ENCODE measurements around the gene PFN1. TPM values are rescaled to one million over a fixed set of nuclear protein-coding genes. Genes with fewer than 3 reads are reported as not detected.
A peak's percentile ranks its signal among the peaks of the same experiment; 100 is the strongest.

PFN1 gene
- total and polyA plus RNA-seq, 8 donors, result 63.6 to 195 (median 138) TPM

DNA sequence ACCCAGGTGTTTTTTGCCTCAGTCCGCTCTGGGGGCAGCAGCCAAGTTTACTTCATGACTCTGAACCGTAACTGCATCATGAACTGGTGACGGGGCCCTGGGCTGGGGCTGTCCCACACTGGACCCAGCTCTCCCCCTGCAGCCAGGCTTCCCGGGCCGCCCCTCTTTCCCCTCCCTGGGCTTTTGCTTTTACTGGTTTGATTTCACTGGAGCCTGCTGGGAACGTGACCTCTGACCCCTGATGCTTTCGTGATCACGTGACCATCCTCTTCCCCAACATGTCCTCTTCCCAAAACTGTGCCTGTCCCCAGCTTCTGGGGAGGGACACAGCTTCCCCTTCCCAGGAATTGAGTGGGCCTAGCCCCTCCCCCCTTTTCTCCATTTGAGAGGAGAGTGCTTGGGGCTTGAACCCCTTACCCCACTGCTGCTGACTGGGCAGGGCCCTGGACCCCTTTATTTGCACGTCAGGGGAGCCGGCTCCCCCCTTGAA is 51.1 kb downstream of the PFN1 start:
- peak in 2 of 6 donors; percentile 15 to 25 for DNase-seq
- Histone ChIP-seq H3K9me3 (no peaks in the 10 kb centered on the region), H3K4me3 (no peak overlapping the region), H3K27me3 (no peaks in the 10 kb centered on the region), H3K36me3 (peaks cover 0 to 17% (median 8%) of the 10 kb centered on the region in 3 donors), H3K4me1 (peaks cover 0 to 4% (median 3%) of the 10 kb centered on the region in 3 donors), H3K27ac (no peak overlapping the region)
- 78 to 85% methylated on average over 8 to 10 of the region's 10 CpGs for WGBS, 2 donors
- no peak for TF ChIP-seq CTCF (IDR thresholded peaks at IDR 0.05)
- intact Hi-C loops (cut with DNase I), result loop anchor here (10.0 kb wide), 3 partner anchors 102 to 182 kb away; partner anchors contain the start of genes ARRB2 (in 1 of the 3), CXCL16 (in 1 of the 3), MED11 (in 1 of the 3) and PSMB6 (in 1 of the 3)
- FAIRE-seq, result no peak
- no peak for ATAC-seq

DNA sequence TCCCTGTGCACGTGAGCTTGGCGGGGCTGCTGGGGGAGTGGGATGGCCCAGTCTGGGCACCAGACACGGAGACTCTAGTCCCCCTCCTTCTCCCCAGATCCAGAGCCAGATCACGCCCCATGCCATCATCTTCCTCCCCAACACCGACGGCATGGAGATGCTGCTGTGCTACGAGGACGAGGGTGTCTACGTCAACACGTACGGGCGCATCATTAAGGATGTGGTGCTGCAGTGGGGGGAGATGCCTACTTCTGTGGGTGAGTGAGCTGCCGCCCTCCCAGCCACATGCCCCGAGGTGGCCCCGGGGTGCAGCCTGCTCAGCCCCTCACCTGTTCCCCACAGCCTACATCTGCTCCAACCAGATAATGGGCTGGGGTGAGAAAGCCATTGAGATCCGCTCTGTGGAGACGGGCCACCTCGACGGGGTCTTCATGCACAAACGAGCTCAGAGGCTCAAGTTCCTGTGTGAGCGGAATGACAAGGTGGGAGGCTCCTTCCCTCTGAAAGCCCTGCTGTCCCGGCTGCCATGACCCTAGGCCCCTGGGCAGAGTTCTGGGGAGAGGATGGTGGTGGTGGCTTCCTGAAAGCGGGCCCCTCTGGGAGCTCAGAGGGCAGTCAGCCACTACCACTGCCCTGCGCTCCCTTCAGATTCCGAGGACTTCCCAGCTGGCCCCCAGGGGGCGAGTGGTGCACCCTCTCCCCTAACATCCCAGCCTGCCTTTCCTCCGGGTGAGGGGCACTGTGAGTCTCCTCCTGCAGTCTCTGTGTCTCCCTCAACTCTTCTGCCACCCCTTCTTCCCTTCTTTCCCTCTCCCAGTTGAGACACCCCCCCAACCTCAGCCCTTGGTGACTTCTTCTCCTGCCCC is 51.8 kb downstream of the PFN1 start:
- WGBS, 2 donors, result 92 to 94% methylated on average over 26 to 27 of the region's 27 CpGs
- Histone ChIP-seq H3K4me3 (no peak overlapping the region), H3K4me1 (peaks cover 0 to 4% (median 3%) of the 10 kb centered on the region in 3 donors), H3K9me3 (no peaks in the 10 kb centered on the region), H3K27me3 (no peaks in the 10 kb centered on the region), H3K27ac (no peak overlapping the region), H3K36me3 (peaks cover 0 to 22% (median 8%) of the 10 kb centered on the region in 3 donors)
- peak in 2 of 6 donors; percentile 29 to 73 for DNase-seq
- TF ChIP-seq CTCF (IDR thresholded peaks at IDR 0.05), result no peak
- no peak for ATAC-seq
- intact Hi-C loops (cut with DNase I), result loop anchor here (10.0 kb wide), 3 partner anchors 102 to 182 kb away; partner anchors contain the start of genes ARRB2 (in 1 of the 3), CXCL16 (in 1 of the 3), MED11 (in 1 of the 3) and PSMB6 (in 1 of the 3)
- no peak for FAIRE-seq

- Histone ChIP-seq H3K4me3 (no peak overlapping the region), H3K36me3 (peaks cover 0 to 29% (median 9%) of the 10 kb centered on the region in 3 donors), H3K4me1 (peaks cover 0 to 4% (median 3%) of the 10 kb centered on the region in 3 donors), H3K27me3 (no peaks in the 10 kb centered on the region), H3K9me3 (no peaks in the 10 kb centered on the region), H3K27ac (no peak overlapping the region)
- no peak for TF ChIP-seq CTCF (IDR thresholded peaks at IDR 0.05)
- ATAC-seq, result no peak
- peak in 2 of 6 donors; percentile 21 to 33 for DNase-seq
- FAIRE-seq, result no peak
- WGBS, 2 donors, result 75 to 77% methylated on average over 27 of the region's 27 CpGs
- intact Hi-C loops (cut with DNase I), result loop anchor here (10.0 kb wide), 3 partner anchors 101 to 181 kb away; partner anchors contain the start of genes ARRB2 (in 1 of the 3), CXCL16 (in 1 of the 3), MED11 (in 1 of the 3) and PSMB6 (in 1 of the 3)
These were observed 52.5 kb downstream of the PFN1 start for GRCh38 chr17:4895657-4896331.

Small RNA genes lying within 50 kb of the gene (microRNA-seq; reads per million reads assigned to microRNA genes)
- gene MIR6864, result 0 reads per million in 2 donors
- 0.39 to 0.59 reads per million in 2 donors for gene MIR6865

Other genes with a start within 250 kb of the PFN1 start
- 10 to 100 TPM; 15.9 to 31.2 (median 21.5) TPM for gene PELP1, start 244.4 kb downstream of the PFN1 start, total RNA-seq
- gene PELP1, start 244.4 kb downstream of the PFN1 start, polyA plus RNA-seq, result 10 to 100 TPM; 34.6 to 38.0 TPM
- gene ARRB2, start 237.9 kb downstream of the PFN1 start, total RNA-seq, result 10 to 100 TPM; 11.2 to 49.6 (median 15.1) TPM
- gene ARRB2, start 237.9 kb downstream of the PFN1 start, polyA plus RNA-seq, result 10 to 100 TPM; 21.3 to 22.2 TPM
- 10 to 100 TPM in 4 of 6 donors, 1 to 10 TPM in 2; 8.6 to 11.6 (median 10.7) TPM for gene MED11, start 217.1 kb downstream of the PFN1 start, total RNA-seq
- gene MED11, start 217.1 kb downstream of the PFN1 start, polyA plus RNA-seq, result 10 to 100 TPM; 26.0 to 31.1 TPM
- 1 to 10 TPM in 2 of 6 donors, under 1 TPM in 4; 0.39 to 3.2 (median 0.69) TPM for gene ZMYND15, start 208.7 kb downstream of the PFN1 start, total RNA-seq
- gene ZMYND15, start 208.7 kb downstream of the PFN1 start, polyA plus RNA-seq, result 1 to 10 TPM; 1.6 to 3.0 TPM
- gene CXCL16, start 208.6 kb downstream of the PFN1 start, total RNA-seq, result 10 to 100 TPM in 3 of 6 donors, 1 to 10 TPM in 3; 7.6 to 55.6 (median 10.0) TPM
- 10 to 100 TPM in 1 of 2 donors, 1 to 10 TPM in 1; 7.9 to 12.9 TPM for gene CXCL16, start 208.6 kb downstream of the PFN1 start, polyA plus RNA-seq
- 1 to 10 TPM in 1 of 6 donors, under 1 TPM in 3, not detected in 2; 0.31 to 1.2 (median 0.61) TPM for gene TM4SF5, start 176.6 kb downstream of the PFN1 start, total RNA-seq
- under 1 TPM; 0.46 to 0.77 TPM for gene TM4SF5, start 176.6 kb downstream of the PFN1 start, polyA plus RNA-seq
- 1 to 10 TPM in 3 of 6 donors, under 1 TPM in 2, not detected in 1; 0.28 to 2.2 (median 1.2) TPM for gene VMO1, start 162.2 kb downstream of the PFN1 start, total RNA-seq
- 1 to 10 TPM in 1 of 2 donors, under 1 TPM in 1; 0.87 to 1.6 TPM for gene VMO1, start 162.2 kb downstream of the PFN1 start, polyA plus RNA-seq
- gene GLTPD2, start 159.6 kb downstream of the PFN1 start, total RNA-seq, result under 1 TPM in 1 of 6 donors, not detected in 5; 0.39 TPM
- gene GLTPD2, start 159.6 kb downstream of the PFN1 start, polyA plus RNA-seq, result under 1 TPM in 1 of 2 donors, not detected in 1; 0.23 TPM
- gene PSMB6, start 152.4 kb downstream of the PFN1 start, total RNA-seq, result 10 to 100 TPM; 31.3 to 55.4 (median 46.1) TPM
- 100 to 1,000 TPM in 1 of 2 donors, 10 to 100 TPM in 1; 53.1 to 103 TPM for gene PSMB6, start 152.4 kb downstream of the PFN1 start, polyA plus RNA-seq
- 10 to 100 TPM; 11.7 to 26.1 (median 17.9) TPM for gene PLD2, start 141.4 kb downstream of the PFN1 start, total RNA-seq
- gene PLD2, start 141.4 kb downstream of the PFN1 start, polyA plus RNA-seq, result 10 to 100 TPM; 24.5 to 25.8 TPM
- gene MINK1, start 115.2 kb downstream of the PFN1 start, total RNA-seq, result 10 to 100 TPM; 39.6 to 70.3 (median 44.0) TPM
- 10 to 100 TPM; 62.3 to 79.3 TPM for gene MINK1, start 115.2 kb downstream of the PFN1 start, polyA plus RNA-seq
- gene C17orf107, start 49.0 kb downstream of the PFN1 start, total RNA-seq, result 1 to 10 TPM; 2.8 to 6.9 (median 3.1) TPM
- gene C17orf107, start 49.0 kb downstream of the PFN1 start, polyA plus RNA-seq, result 1 to 10 TPM; 1.9 to 2.7 TPM
- gene CHRNE, start 45.4 kb downstream of the PFN1 start, total RNA-seq, result 1 to 10 TPM in 5 of 6 donors, under 1 TPM in 1; 0.76 to 2.0 (median 1.5) TPM
- 1 to 10 TPM in 1 of 2 donors, under 1 TPM in 1; 0.77 to 1.1 TPM for gene CHRNE, start 45.4 kb downstream of the PFN1 start, polyA plus RNA-seq
- under 1 TPM in 3 of 6 donors, not detected in 3; 0.06 to 0.37 (median 0.15) TPM for gene GP1BA, start 16.3 kb downstream of the PFN1 start, total RNA-seq
- under 1 TPM in 1 of 2 donors, not detected in 1; 0.11 TPM for gene GP1BA, start 16.3 kb downstream of the PFN1 start, polyA plus RNA-seq
- gene SLC25A11, start 8.5 kb downstream of the PFN1 start, total RNA-seq, result 10 to 100 TPM; 10.9 to 23.3 (median 21.4) TPM
- 10 to 100 TPM; 20.6 to 25.5 TPM for gene SLC25A11, start 8.5 kb downstream of the PFN1 start, polyA plus RNA-seq
- gene RNF167, start 8.3 kb downstream of the PFN1 start, total RNA-seq, result 10 to 100 TPM; 40.8 to 64.5 (median 46.7) TPM
- gene RNF167, start 8.3 kb downstream of the PFN1 start, polyA plus RNA-seq, result 100 to 1,000 TPM; 102 to 118 TPM
- 1 to 10 TPM; 1.5 to 6.3 (median 2.5) TPM for gene ENO3, start 2.6 kb upstream of the PFN1 start, total RNA-seq
- 10 to 100 TPM; 17.0 to 20.3 TPM for gene ENO3, start 2.6 kb upstream of the PFN1 start, polyA plus RNA-seq
- gene SPAG7, start 19.3 kb upstream of the PFN1 start, total RNA-seq, result 10 to 100 TPM; 15.8 to 31.7 (median 23.8) TPM
- gene SPAG7, start 19.3 kb upstream of the PFN1 start, polyA plus RNA-seq, result 10 to 100 TPM; 40.3 to 58.4 TPM
- gene CAMTA2, start 39.1 kb upstream of the PFN1 start, total RNA-seq, result 10 to 100 TPM; 13.6 to 28.0 (median 19.8) TPM
- gene CAMTA2, start 39.1 kb upstream of the PFN1 start, polyA plus RNA-seq, result 10 to 100 TPM; 68.1 to 86.3 TPM
- gene INCA1, start 49.0 kb upstream of the PFN1 start, total RNA-seq, result under 1 TPM; 0.28 to 0.81 (median 0.34) TPM
- gene INCA1, start 49.0 kb upstream of the PFN1 start, polyA plus RNA-seq, result 1 to 10 TPM; 1.8 to 2.4 TPM
- gene KIF1C, start 49.4 kb upstream of the PFN1 start, total RNA-seq, result 100 to 1,000 TPM in 1 of 6 donors, 10 to 100 TPM in 5; 72.8 to 103 (median 78.7) TPM
- gene KIF1C, start 49.4 kb upstream of the PFN1 start, polyA plus RNA-seq, result 10 to 100 TPM; 22.3 to 41.6 TPM
- gene SLC52A1, start 86.9 kb upstream of the PFN1 start, total RNA-seq, result not detected
- under 1 TPM in 1 of 2 donors, not detected in 1; 0.08 TPM for gene SLC52A1, start 86.9 kb upstream of the PFN1 start, polyA plus RNA-seq
- 1 to 10 TPM; 2.7 to 5.2 (median 3.5) TPM for gene ZFP3, start 129.9 kb upstream of the PFN1 start, total RNA-seq
- 1 to 10 TPM; 1.9 to 3.2 TPM for gene ZFP3, start 129.9 kb upstream of the PFN1 start, polyA plus RNA-seq
- 1 to 10 TPM; 2.8 to 5.5 (median 3.6) TPM for gene ZNF232, start 163.3 kb upstream of the PFN1 start, total RNA-seq
- 1 to 10 TPM; 5.8 to 7.1 TPM for gene ZNF232, start 163.3 kb upstream of the PFN1 start, polyA plus RNA-seq
- under 1 TPM; 0.03 to 0.09 (median 0.05) TPM for gene USP6, start 167.5 kb upstream of the PFN1 start, total RNA-seq
- under 1 TPM; 0.04 to 0.09 TPM for gene USP6, start 167.5 kb upstream of the PFN1 start, polyA plus RNA-seq
- gene ZNF594, start 243.3 kb upstream of the PFN1 start, total RNA-seq, result 1 to 10 TPM; 2.5 to 6.9 (median 3.1) TPM
- gene ZNF594, start 243.3 kb upstream of the PFN1 start, polyA plus RNA-seq, result 1 to 10 TPM; 2.0 to 2.9 TPM

All from pancreas (tissue), 10 donors.